CD4-positive, alpha-beta T cell treated with Interleukin-15 for 4 hours (primary cell): ENCODE data around the gene ADAM17.
"Not testable (repeated sequence)": the region's sequence is repeated elsewhere in the genome, so short reads cannot be mapped to it uniquely, and the experiment has no call there.

Source experiments
- DNase-seq: peaks from one replicate; pipeline ENCODE4 v3.0.0-alpha.2; 2020; ENCODE audit warnings: low spot score

Gene ADAM17

DNA sequence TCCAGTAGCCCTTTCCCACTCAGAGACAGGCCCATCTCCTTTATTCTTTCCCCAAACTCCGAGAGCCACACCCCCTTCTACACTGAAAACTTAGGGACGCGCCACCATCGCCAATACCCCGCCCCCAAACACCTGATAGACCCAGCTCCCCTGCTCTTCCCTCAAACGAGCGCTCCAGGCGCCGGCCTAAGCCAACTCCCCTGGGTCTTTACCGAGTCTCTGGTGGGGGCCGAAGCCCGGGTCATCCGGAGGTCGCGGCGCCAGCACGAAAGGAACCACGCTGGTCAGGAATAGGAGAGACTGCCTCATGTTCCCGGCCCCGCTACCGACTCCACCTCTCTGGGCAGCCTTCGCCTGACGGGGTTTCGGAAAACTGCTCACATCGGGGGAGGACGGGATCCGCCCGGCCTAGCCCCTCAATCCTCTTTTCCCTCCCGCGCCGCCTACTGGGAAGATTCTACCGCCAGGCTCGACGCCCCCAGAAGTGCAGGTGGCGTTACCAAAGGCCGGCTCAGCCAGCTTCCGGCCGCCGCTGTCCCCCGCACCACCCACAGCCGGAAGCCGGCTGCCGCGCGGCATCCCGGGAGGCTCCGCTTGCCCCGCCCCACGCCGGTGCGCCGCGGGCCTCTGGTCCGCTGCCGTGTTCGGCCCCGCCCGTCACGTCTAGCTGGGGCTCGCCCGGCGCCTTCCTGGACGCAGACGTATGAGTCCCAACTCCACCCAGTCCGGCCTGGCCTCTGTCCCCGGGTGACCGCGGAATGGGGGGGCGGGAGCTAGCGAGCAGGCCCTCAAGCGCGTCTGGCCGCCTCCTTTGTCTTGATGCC lies at the start of gene ADAM17:
Gene ADAM17 (minus strand): TSS at position 534 of the 824 bp plus-strand sequence. CDS start 225 bp downstream, at position 309.
- DNase-seq, result peak; percentile 80

DNA sequence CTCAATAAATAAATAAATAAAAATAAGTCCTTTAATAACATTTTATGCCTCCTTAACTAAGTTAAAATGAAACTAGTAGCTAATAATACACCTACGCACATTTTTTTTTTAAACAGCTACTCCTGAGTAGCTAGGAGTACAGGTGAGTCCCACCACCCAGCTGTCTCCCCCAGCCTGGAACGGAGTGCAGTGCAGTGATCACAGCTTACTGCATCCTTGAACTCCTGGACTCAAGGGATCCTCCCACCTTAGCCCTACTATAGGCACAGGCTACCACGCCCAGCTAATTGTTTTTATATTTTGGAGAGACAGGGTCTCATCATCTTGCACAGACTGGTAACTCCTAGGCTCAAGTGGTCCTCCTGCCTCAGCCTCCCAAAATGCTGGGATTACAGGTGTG lies 46.8 kb upstream of the ADAM17 start:
- DNase-seq, result no peak

DNA sequence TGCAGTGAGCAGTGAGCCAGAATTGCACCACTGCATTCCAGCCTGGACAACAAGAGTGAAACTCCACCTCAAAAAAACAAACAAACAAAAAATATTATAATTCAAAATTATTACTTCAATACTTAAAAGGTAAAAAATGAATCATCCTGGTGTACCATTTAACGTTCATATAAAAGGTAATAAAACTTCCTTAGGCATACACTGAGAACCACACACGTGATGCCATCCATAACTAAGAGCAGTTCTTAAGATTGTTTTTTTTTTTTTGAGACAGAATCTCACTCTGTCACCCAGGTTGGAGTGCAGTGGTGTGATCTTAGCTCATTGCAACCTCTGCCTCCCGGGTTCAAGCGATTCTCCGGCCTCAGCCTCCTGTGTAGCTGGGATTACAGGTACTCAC lies 45.8 kb upstream of the ADAM17 start:
- DNase-seq, result no peak

DNA sequence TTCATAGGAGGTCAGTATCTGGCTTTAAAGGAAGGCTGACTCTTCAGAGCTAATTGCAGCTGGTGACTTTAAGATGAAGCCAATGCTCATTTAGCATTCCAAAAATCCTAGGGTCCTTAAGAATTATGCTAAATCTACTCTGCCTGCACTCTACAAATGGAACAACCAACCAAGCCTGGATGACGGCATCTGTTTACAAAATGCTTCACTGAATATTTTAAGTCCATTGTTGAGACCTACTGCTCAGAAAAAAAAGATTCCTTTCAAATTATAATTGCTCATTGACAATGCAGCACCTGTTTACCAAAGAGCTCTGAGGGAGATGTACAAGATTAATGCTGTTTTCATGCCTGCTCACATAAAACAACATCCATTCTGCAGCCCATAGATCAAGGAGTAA lies 43.8 kb upstream of the ADAM17 start:
- no peak for DNase-seq

DNA sequence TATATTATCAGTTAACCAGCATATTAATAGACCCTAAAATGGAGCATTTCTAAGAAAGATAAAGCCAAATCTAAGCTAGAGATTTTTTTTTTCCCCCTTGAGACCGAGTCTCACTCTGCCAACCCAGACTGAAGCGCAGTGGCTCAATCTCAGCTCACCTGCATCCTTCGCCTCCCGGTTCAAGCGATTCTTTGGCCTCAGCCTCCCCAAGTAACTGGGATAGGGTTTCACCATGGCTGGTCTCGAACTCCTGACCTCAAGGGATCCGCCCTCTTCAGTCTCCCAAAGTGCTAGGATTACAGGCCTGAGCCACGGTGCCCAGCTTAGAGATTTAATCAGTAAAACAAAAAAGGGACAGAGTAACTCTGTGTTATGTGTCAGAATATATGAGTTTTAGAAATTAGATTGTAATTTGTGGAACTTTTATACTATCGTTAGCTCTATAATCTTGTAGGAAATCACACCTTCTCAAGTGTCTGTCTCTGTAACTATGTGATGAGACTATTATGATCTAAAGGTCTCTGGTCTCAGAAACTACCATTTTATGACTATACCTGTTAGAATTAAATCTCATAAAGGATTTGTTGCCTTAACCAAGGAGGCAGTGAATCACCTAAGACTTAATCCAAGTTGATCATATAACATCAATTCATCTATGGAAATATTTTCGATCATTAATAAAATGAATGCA lies 41.1 kb upstream of the ADAM17 start:
- DNase-seq, result no peak

DNA sequence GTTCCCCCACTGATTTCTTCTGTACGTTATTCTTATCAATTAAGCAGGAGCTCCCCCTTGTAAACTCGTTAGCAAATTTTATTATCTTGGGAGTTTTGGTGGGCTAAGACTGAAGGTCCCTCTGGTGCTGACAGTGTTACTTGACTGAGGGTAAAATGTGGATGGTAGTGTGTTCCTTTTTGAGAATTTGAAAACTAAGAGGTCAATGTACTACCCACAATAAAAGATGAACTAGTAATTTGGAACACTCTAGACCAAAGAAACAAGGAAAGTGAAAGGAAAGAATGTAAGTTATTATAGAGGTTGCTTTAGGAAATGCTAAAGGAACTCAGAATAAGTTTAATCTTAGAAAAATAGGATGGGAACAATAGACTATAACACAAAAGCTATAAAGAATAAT lies 40.1 kb upstream of the ADAM17 start:
- no peak for DNase-seq

- not testable (repeated sequence) for DNase-seq
Measured at GRCh38 chr2:9595256-9595655, 39.6 kb upstream of the ADAM17 start.

DNA sequence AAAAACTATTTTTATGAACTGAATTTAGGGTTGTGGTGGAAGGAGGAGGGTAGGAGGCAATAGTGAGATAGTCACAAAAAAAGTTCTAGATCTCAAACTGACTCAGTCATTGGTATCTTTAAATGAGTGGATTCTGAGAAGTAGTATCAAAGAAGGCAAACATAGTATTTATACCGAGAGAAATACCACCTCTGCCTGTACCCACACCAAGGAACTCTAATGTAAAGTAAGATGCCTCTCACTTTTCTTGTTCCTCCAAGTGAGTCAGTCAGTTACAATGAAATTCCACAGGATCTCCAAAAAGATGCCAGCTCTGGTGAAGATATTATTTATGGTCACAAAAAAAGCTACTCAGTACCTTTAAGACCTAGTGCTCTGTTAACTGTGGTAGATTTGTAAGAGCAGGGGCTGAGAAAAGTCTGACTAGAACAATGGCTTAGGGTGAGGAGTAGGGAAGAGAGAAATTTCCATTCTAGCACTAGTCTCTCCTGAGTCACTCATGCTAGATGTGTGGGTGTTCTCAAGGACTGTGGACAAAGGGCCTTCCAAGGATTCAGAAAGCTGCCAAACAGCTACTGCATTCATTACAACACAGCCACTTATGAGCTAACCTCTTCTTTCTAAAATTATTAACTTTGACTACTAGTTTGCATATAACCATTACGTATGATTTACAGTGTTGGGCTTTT lies 38.9 kb upstream of the ADAM17 start:
- peak; percentile 60 for DNase-seq

GRCh38 chr2:9593925-9594324 lies 38.3 kb upstream of the ADAM17 start:
- DNase-seq, result no peak

GRCh38 chr2:9592699-9593098 lies 37.1 kb upstream of the ADAM17 start:
- no peak for DNase-seq

DNA sequence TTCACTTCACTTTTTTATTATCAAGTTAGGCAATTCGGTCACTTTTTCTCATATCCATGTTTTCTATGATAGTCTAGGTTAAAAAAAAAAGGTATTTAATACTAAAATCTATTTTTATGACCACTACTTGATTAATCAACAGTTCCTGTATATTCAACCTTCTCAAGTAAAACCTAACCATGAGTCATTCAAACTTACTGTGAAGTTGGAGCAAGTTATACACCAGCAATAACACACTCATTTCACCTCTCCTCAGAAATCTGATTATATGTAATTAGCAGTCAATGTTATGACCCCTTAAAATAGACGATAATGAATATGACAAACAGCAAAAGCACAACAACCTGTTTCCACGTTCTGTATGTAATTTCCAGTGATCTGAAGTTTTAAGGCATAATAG lies 35.0 kb upstream of the ADAM17 start:
- peak; percentile 49 for DNase-seq

- DNase-seq, result no peak
Measured at GRCh38 chr2:9586465-9586864, 30.8 kb upstream of the ADAM17 start.

DNA sequence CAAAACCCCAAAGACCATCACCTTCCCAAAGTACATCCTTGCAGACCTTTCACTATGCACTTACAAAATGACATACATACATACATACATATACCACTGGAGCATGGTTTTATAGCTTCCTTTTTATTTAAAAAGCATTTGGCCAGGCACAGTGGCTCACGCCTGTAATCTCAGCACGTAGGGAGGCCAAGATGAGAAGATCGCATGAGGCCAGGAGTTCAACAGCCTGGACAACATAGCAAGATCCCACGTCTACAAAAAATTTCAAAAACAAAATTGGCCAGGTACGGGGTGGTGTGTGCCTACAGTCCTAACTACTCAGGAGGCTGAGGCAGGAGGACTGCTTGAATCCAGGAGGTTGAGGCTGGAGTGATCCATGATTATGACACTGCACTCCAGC lies 29.9 kb upstream of the ADAM17 start:
- no peak for DNase-seq

DNA sequence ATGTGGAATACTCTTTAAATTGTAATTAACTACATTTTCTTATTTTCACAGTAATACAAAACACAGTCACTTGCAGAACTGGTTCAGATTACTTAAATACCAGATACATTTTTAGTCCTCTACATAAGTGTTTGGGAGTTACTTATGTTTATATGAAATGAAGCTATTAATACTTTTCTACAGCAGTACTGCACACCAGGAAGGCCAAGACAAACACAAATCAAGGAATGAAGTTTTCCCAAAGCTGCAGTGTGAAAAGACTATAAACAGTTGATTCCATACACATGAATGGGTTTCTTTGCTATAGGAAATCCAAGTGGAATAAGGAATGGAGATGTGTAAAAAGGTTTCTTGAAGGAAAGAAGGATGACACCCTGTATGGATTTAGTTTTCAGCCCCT lies 29.3 kb upstream of the ADAM17 start:
- DNase-seq, result not testable (repeated sequence)

- DNase-seq, result no peak
Measured at GRCh38 chr2:9582624-9583023, 27.0 kb upstream of the ADAM17 start.

- no peak for DNase-seq
Measured at GRCh38 chr2:9578467-9579235, 23.0 kb upstream of the ADAM17 start.

DNA sequence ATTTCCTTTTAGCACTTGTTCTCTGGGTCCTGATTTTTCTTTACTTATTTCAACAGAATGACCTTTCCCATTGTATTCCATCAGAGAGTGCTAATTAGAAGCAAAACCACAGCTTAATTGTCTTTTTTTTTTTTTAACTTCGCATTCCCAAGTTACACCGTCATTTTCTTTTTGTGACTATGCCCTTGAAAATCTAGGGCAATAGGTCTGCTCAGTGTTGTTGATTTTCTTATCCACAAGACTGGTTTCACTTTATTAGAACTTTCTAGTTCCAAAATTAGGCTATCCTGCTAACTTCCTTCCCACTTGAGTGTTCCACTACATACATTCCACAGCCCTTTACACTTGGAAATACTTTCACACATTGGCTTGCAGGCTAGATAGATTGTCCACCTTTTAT lies 18.7 kb upstream of the ADAM17 start:
- no peak for DNase-seq

DNA sequence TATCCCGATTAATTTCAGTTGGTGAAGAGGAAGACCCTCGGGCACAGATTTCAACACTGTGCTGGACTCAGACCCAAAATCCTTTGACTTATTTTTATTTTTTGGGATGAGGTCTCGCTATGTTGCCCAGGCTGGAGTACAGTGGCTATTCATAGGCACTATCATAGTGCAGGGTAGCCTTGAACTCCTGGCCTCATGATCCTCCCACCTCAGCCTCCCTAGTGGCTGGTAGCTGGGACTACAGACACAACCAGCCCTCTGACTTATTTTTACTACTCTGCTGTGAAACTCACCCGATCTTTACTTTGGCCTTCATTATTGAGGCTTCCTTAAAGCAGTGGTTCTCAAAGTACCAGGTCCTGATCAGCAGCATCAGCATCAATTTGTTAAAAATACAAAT lies 18.2 kb upstream of the ADAM17 start:
- DNase-seq, result no peak

DNA sequence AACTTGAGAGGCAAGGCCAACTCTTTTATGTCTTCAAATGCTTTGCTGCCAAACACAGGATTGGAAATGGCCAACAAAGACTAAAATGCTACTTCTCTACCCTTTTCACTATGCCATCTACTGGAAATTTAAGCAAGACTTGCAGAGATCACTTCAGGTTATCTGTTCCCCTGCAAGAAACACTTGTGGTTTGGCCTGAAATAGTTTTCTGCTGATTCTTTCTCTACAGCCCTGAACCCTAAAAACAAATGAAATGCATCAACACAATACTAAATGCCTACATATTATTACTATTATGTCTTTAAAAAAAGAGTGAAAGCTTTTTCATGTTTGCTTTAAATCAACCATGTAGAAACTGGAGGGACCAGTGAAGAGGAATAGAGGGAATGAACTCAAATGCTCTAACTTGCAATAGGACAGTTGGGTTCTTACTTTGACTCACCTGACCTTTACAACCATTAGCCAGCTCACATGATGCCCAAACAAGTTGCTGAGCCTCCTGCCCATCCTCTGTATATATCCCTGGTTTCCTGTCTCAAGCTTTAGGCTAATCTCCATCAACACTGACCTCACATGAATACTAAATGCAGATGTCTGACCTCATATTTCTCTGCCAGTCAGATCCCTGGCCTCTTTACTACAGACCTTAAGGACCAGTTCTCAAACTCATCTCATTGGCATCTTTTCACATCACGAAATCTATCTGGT lies 17.5 kb upstream of the ADAM17 start:
- no peak for DNase-seq

DNA sequence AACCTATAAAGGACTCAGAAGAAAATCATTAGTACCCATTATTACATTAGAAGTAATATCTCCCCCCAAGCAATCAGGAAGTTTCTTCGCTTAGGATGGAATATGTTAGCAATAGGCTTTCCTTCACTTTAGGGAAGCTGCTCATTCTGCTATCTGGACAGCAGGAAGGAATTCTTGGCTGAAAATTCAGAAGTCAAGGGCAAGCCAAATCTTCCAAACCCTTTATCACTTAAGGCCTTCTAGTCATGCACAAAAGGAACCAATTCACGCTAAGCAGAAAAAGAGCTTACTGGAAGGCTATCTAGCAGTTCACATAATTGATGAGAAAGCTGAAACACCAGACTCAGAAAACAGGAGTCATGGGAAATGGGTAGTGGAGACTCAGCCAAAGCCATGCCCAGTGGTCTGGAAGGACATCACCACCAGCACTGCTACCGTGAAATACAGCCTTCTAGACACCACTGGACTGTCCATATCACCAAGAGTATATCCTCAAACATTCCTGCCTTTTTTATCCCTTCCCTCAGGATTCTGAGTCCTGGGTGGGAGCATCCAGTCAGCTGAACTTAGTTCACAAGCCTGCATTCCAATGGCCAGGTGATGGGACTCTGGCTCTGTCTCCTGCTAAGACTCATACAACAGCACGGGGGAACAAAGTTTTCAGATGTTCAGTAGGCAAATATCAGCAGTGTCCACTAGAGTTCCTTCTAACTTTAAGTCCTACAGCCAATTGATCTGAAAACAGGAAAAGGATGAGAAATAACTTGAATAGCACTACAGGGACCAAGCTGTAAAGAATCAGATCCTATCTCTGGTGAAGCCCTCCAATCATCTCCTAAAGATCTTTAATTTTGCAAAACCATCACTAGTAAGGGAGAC lies 14.8 kb upstream of the ADAM17 start:
- no peak for DNase-seq
